ENCODE data around the gene CACNA2D1.

CACNA2D1 gene

GRCh38 chr7:81903115-81903514, 540.5 kb downstream of the CACNA2D1 start:
- H3K4me3 ChIP-seq (replicated peaks in 1 of 2; ENCODE audit: low read depth in 2 of 2, low read length in 2 of 2) = no peak overlapping the region
- DNase-seq (ENCODE audit: low read depth in 2 of 2) = peak in 1 of 2 donors; percentile 29
- TF ChIP-seq, protein P1, sequence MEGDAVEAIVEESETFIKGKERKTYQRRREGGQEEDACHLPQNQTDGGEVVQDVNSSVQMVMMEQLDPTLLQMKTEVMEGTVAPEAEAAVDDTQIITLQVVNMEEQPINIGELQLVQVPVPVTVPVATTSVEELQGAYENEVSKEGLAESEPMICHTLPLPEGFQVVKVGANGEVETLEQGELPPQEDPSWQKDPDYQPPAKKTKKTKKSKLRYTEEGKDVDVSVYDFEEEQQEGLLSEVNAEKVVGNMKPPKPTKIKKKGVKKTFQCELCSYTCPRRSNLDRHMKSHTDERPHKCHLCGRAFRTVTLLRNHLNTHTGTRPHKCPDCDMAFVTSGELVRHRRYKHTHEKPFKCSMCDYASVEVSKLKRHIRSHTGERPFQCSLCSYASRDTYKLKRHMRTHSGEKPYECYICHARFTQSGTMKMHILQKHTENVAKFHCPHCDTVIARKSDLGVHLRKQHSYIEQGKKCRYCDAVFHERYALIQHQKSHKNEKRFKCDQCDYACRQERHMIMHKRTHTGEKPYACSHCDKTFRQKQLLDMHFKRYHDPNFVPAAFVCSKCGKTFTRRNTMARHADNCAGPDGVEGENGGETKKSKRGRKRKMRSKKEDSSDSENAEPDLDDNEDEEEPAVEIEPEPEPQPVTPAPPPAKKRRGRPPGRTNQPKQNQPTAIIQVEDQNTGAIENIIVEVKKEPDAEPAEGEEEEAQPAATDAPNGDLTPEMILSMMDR (IDR thresholded peaks at IDR 0.05; ENCODE audit: low read depth, low read length) = no peak

GRCh38 chr7:81902536-81902935, 541.0 kb downstream of the CACNA2D1 start:
- H3K4me3 ChIP-seq (replicated peaks in 1 of 2; ENCODE audit: low read depth in 2 of 2, low read length in 2 of 2) = no peak overlapping the region
- TF ChIP-seq, protein P1 (IDR thresholded peaks at IDR 0.05; ENCODE audit: low read depth, low read length) = no peak
- no peak for DNase-seq (ENCODE audit: low read depth in 2 of 2)
